Small intestine (tissue), 7 donors: ENCODE results near the gene GSTCD. TPM values are rescaled to one million over a fixed set of nuclear protein-coding genes. Genes with fewer than 3 reads are reported as not detected.
"Not testable (repeated sequence)": the region's sequence is repeated elsewhere in the genome, so short reads cannot be mapped to it uniquely, and the experiment has no call there.

ENCODE experiments used
- DNase-seq, 2 donors: peaks; one replicate each; pipeline versions ENCODE4 v3.0.0 to v3.0.0-alpha.2; 2013
- FAIRE-seq: peaks from 2 replicates; lab custom pipeline; 2012; peaks lifted over from hg19 to GRCh38; lab: Jason Lieb, UNC
- H3K27ac ChIP-seq, 3 donors: one replicate each; pipeline ENCODE4 v1.5.1; 2013; ENCODE audit warnings: low read length in 2 of 3, mild to moderate bottlenecking in 2 of 3, control low read depth in 1 of 3, inconsistent platforms in 1 of 3, low read depth in 1 of 3, moderate library complexity in 1 of 3
- H3K27me3 ChIP-seq, 3 donors: one replicate each; pipeline ENCODE4 v1.6.1; 2013; ENCODE audit warnings: low read length in 3 of 3, inconsistent platforms in 1 of 3; ENCODE audit not compliant: control insufficient read depth in 3 of 3, insufficient read depth in 3 of 3
- H3K36me3 ChIP-seq, 3 donors: one replicate each; pipeline ENCODE4 v1.6.1; 2013; ENCODE audit warnings: low read length in 3 of 3, inconsistent platforms in 1 of 3, low read depth in 1 of 3, mild to moderate bottlenecking in 1 of 3, moderate library complexity in 1 of 3; ENCODE audit not compliant: control insufficient read depth in 3 of 3, insufficient read depth in 2 of 3
- H3K4me1 ChIP-seq, 3 donors: one replicate each; pipeline ENCODE4 v1.6.1; 2013; ENCODE audit warnings: low read length in 2 of 3, inconsistent platforms in 1 of 3, low read depth in 1 of 3, mild to moderate bottlenecking in 1 of 3, moderate library complexity in 1 of 3; ENCODE audit not compliant: control insufficient read depth in 3 of 3, insufficient read depth in 2 of 3
- H3K4me3 ChIP-seq, 3 donors: one replicate each; pipeline ENCODE4 v1.5.1; 2013; ENCODE audit warnings: low read length in 3 of 3, control low read depth in 1 of 3, inconsistent platforms in 1 of 3, low read depth in 1 of 3, mild to moderate bottlenecking in 1 of 3, moderate library complexity in 1 of 3
- H3K9me3 ChIP-seq, 2 donors: one replicate each; pipeline ENCODE4 v1.6.1; 2013; ENCODE audit warnings: low read depth in 1 of 2, low read length in 1 of 2; ENCODE audit not compliant: control insufficient read depth in 2 of 2, insufficient read depth in 1 of 2
- WGBS, 3 donors: extraction: QIAGEN DNeasy Blood & Tissue Kit; methylation state at CpG; one replicate each; pipeline ENCODE4 v1.1.7; 2013; 5-methylcytosine and 5-hydroxymethylcytosine counted together
- polyA plus RNA-seq, 4 donors: library from polyadenylated mRNA; stranded (reverse) in 3 of 4; unstranded in 1 of 4; fragments of 200-250 nt in 3 of 4; fragments of 120-200 nt in 1 of 4; gene quantifications; one replicate each; pipeline versions ENCODE4 v1.2.1 to v1.2.3, GENCODE V29; 2013
- donor health status: healthy with polysubstance abuse.
- donor health status: control.
- donor health status: control.
- donor health status: Bipolar disorder and iron deficiency.
- donor health status: healthy.

GSTCD gene
- polyA plus RNA-seq, 4 donors, result 1.4 to 8.7 (median 3.3) TPM

- Histone ChIP-seq H3K36me3 (peaks cover 0 to 3% (median 0%) of the 10 kb centered on the region in 3 donors), H3K27me3 (no peaks in the 10 kb centered on the region), H3K4me1 (no peaks in the 10 kb centered on the region), H3K9me3 (no peaks in the 10 kb centered on the region), H3K27ac (no peak overlapping the region), H3K4me3 (no peak overlapping the region)
- DNase-seq, result no peak
- no peak for FAIRE-seq
- WGBS, 3 donors, result 89 to 94% (median 92%) methylated on average over 2 of the region's 2 CpGs
These were observed 17.0 kb downstream of the GSTCD start for GRCh38 chr4:105725623-105726022.

GRCh38 chr4:105729895-105730294 lies 21.3 kb downstream of the GSTCD start:
- not testable (repeated sequence) for H3K9me3 ChIP-seq, H3K27me3 ChIP-seq, FAIRE-seq, H3K36me3 ChIP-seq, DNase-seq, H3K4me3 ChIP-seq, H3K27ac ChIP-seq, H3K4me1 ChIP-seq
- WGBS, 3 donors, result 91 to 97% (median 94%) methylated on average over 4 of the region's 4 CpGs

GRCh38 chr4:105735217-105735616 lies 26.6 kb downstream of the GSTCD start:
- peaks cover 0 to 12% of the 10 kb centered on the region in 2 donors for H3K9me3 ChIP-seq
- 87 to 98% (median 97%) methylated on average over 10 of the region's 10 CpGs for WGBS, 3 donors
- DNase-seq, FAIRE-seq, H3K4me3 ChIP-seq, H3K4me1 ChIP-seq, H3K27me3 ChIP-seq, H3K27ac ChIP-seq: not testable (repeated sequence)
- peaks cover 0 to 15% (median 0%) of the 10 kb centered on the region in 3 donors for H3K36me3 ChIP-seq

- Histone ChIP-seq H3K4me1 (no peaks in the 10 kb centered on the region), H3K27ac (no peak overlapping the region), H3K27me3 (no peaks in the 10 kb centered on the region), H3K9me3 (peaks cover 0 to 4% of the 10 kb centered on the region in 2 donors), H3K36me3 (peaks cover 0 to 7% (median 0%) of the 10 kb centered on the region in 3 donors), H3K4me3 (no peak overlapping the region)
- no peak for DNase-seq
- WGBS, 3 donors, result 55 to 76% (median 60%) methylated on average over 2 of the region's 2 CpGs
- FAIRE-seq, result no peak
These were observed 33.0 kb downstream of the GSTCD start for GRCh38 chr4:105741548-105741947.

- WGBS, 3 donors, result 92 to 98% (median 92%) methylated on average over 3 of the region's 3 CpGs
- H3K4me3 ChIP-seq, result no peak overlapping the region
- FAIRE-seq, result no peak
These were observed 39.6 kb downstream of the GSTCD start for GRCh38 chr4:105748222-105748621.

GRCh38 chr4:105751718-105752299 lies 43.2 kb downstream of the GSTCD start:
- H3K36me3 ChIP-seq, result no peaks in the 10 kb centered on the region
- H3K27ac ChIP-seq, result no peak overlapping the region
- no peak overlapping the region for H3K4me3 ChIP-seq
- no peaks in the 10 kb centered on the region for H3K9me3 ChIP-seq
- FAIRE-seq (no peak), DNase-seq (no peak)
- H3K4me1 ChIP-seq, result no peaks in the 10 kb centered on the region
- H3K27me3 ChIP-seq, result no peaks in the 10 kb centered on the region
- 49 to 71% (median 68%) methylated on average over 2 of the region's 2 CpGs for WGBS, 3 donors

More at GRCh38 chr4:105748222-105748621, 39.6 kb downstream of the GSTCD start:
- DNase-seq, result no peak
- Histone ChIP-seq H3K27me3 (no peaks in the 10 kb centered on the region), H3K9me3 (no peaks in the 10 kb centered on the region), H3K27ac (no peak overlapping the region), H3K4me1 (no peaks in the 10 kb centered on the region), H3K36me3 (no peaks in the 10 kb centered on the region)

GRCh38 chr4:105753361-105753760 lies 44.8 kb downstream of the GSTCD start:
- 90 to 95% (median 92%) methylated on average over 1 of the region's 1 CpG for WGBS, 3 donors
- FAIRE-seq (no peak), DNase-seq (no peak)
- Histone ChIP-seq H3K36me3 (no peaks in the 10 kb centered on the region), H3K4me1 (no peaks in the 10 kb centered on the region), H3K9me3 (no peaks in the 10 kb centered on the region), H3K27me3 (no peaks in the 10 kb centered on the region), H3K27ac (no peak overlapping the region), H3K4me3 (no peak overlapping the region)

GRCh38 chr4:105755375-105755774 lies 46.8 kb downstream of the GSTCD start:
- no peaks in the 10 kb centered on the region for H3K9me3 ChIP-seq

GRCh38 chr4:105758958-105759357 lies 50.4 kb downstream of the GSTCD start:
- WGBS, 3 donors, result 88 to 98% (median 95%) methylated on average over 1 of the region's 1 CpG
- no peaks in the 10 kb centered on the region for H3K9me3 ChIP-seq
- no peak overlapping the region for H3K4me3 ChIP-seq
- no peaks in the 10 kb centered on the region for H3K36me3 ChIP-seq
- DNase-seq (no peak), FAIRE-seq (no peak)
- H3K4me1 ChIP-seq, result no peaks in the 10 kb centered on the region
- H3K27me3 ChIP-seq, result no peaks in the 10 kb centered on the region
- no peak overlapping the region for H3K27ac ChIP-seq

More at GRCh38 chr4:105755375-105755774, 46.8 kb downstream of the GSTCD start:
- no peak for FAIRE-seq
- Histone ChIP-seq H3K27me3 (no peaks in the 10 kb centered on the region), H3K4me1 (no peaks in the 10 kb centered on the region), H3K27ac (no peak overlapping the region), H3K4me3 (no peak overlapping the region), H3K36me3 (no peaks in the 10 kb centered on the region)
- DNase-seq, result no peak
